Transverse colon (tissue), 4 donors: ENCODE data around the gene MGLL. TPM values are rescaled to one million over a fixed set of nuclear protein-coding genes. Genes with fewer than 3 reads are reported as not detected.

ENCODE experiments used
- DNase-seq: peaks from one replicate; pipeline ENCODE4 v3.0.0-alpha.2; 2019
- H3K27ac ChIP-seq, 4 donors: fragments of 200-600 bp; sonication (generic); 2 replicates each; pipeline ENCODE4 v1.5.1; 2016 to 2018; ENCODE audit warnings: inconsistent platforms in 4 of 4
- H3K27me3 ChIP-seq: fragments of 200-600 bp; sonication (generic); 2 replicates; pipeline ENCODE4 v1.5.1; 2017; ENCODE audit warnings: inconsistent platforms
- H3K36me3 ChIP-seq, 4 donors: fragments of 200-600 bp; sonication (generic); 2 replicates each; pipeline ENCODE4 v1.5.1; 2017 to 2019; ENCODE audit warnings: inconsistent platforms in 4 of 4
- H3K4me1 ChIP-seq, 4 donors: fragments of 200-600 bp; sonication (generic); 2 replicates each; pipeline ENCODE4 v1.5.1; 2017 to 2020; ENCODE audit warnings: inconsistent platforms in 4 of 4
- H3K4me3 ChIP-seq, 4 donors: fragments of 200-600 bp; sonication (generic); 1 replicate in 1 of 4; 2 replicates in 3 of 4; pipeline versions ENCODE4 v1.5.1 to v1.6.1; 2017 to 2019; ENCODE audit warnings: inconsistent platforms in 4 of 4
- H3K9me3 ChIP-seq, 2 donors: fragments of 200-600 bp; sonication (generic); 2 replicates each; pipeline ENCODE4 v1.5.1; 2017 to 2019; ENCODE audit warnings: inconsistent platforms in 2 of 2
- EP300 ChIP-seq: sonication (generic); formaldehyde crosslinking; IDR thresholded peaks from one replicate; pipeline ENCODE4 v1.6.1; 2017; ENCODE audit warnings: antibody characterized with exemption, low read depth
- POLR2A ChIP-seq: fragments of 450-650 bp; IDR thresholded peaks from one replicate; pipeline ENCODE4 v1.6.1; 2016; ENCODE audit warnings: antibody characterized with exemption, mild to moderate bottlenecking, moderate library complexity
- POLR2AphosphoS5 ChIP-seq, 3 donors: sonication (generic); formaldehyde crosslinking; IDR thresholded peaks; one replicate each; pipeline ENCODE4 v1.6.1; 2016; ENCODE audit warnings: antibody characterized with exemption in 3 of 3
- WGBS, 2 donors: methylation state at CpG; one replicate each; pipeline ENCODE4 v1.1.5; 2018; ENCODE audit warnings: low coverage in 1 of 2; 5-methylcytosine and 5-hydroxymethylcytosine counted together
- in situ Hi-C, 4 donors: fragments of 200-750 bp; cut with MboI; loops; one replicate each; pipeline versions ENCODE4 v1.15.0 to v1.15.1; 2017; ENCODE audit warnings: low sequenced_read_pairs in 3 of 4, low pct_ligation_motif_present in 1 of 4, low pct_unique_long_range_greater_than_20kb in 1 of 4
- intact Hi-C: fragments of 100-400 bp; cut with DNase I; formaldehyde crosslinking; loops from one replicate; pipeline ENCODE4 v1.15.1; 2023; ENCODE audit warnings: low total_unique reads
- total RNA-seq, 4 donors: library from RNA; depleted of rRNA; stranded (reverse); fragments of >200 nt; gene quantifications; one replicate each; pipeline ENCODE4 v1.1.0, GENCODE V29; 2016
- TF ChIP-seq, protein P1 (sequence below), 5 experiments: fragments of 200-600 bp in 3 of 5; fragments of 450-650 bp in 2 of 5; sonication (generic) in 3 of 5; IDR thresholded peaks; 1 replicate in 2 of 5; 2 replicates in 3 of 5; pipeline ENCODE4 v1.5.1; 2016 to 2017; ENCODE audit warnings: antibody characterized with exemption in 5 of 5, inconsistent platforms in 3 of 5, mild to moderate bottlenecking in 2 of 5, moderate library complexity in 1 of 5

Gene MGLL
- total RNA-seq, 4 donors from 2014 or later: 150 to 329 (median 294) TPM

DNA sequence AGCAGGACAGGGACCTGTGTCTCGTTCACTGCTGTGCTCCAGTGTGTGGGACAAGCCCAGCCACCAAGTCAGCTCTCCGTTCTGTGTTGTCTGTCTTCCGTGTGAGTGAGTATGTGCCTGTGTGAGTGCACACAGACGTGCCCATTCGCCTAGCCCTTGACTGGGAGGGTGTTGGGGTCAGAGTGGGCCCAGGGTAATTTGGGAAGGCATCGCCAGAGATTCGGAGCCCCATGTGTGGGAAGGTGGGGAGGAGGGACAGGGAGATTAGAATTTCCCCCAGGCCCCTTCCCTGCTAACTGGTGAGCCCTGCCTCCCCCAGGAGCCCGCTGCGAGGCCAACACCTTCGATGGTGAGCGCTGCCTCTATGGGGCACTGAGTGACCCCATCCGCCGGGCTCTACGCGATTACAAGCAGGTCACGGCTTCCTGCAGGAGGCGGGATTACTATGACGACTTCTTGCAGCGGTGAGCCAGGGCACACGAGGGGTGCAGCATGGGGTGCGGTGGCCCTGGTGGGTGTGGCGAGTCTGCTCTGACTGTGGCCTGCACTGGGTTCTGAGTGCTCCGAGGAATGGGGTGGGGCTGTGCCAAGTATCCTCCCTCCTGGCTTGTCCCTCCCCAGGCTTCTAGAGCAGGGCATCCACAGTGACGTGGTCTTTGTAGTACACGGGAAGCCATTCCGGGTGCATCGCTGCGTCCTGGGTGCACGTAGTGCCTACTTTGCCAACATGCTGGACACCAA is 146.5 kb downstream of the MGLL start:
- TF ChIP-seq, protein P1, sequence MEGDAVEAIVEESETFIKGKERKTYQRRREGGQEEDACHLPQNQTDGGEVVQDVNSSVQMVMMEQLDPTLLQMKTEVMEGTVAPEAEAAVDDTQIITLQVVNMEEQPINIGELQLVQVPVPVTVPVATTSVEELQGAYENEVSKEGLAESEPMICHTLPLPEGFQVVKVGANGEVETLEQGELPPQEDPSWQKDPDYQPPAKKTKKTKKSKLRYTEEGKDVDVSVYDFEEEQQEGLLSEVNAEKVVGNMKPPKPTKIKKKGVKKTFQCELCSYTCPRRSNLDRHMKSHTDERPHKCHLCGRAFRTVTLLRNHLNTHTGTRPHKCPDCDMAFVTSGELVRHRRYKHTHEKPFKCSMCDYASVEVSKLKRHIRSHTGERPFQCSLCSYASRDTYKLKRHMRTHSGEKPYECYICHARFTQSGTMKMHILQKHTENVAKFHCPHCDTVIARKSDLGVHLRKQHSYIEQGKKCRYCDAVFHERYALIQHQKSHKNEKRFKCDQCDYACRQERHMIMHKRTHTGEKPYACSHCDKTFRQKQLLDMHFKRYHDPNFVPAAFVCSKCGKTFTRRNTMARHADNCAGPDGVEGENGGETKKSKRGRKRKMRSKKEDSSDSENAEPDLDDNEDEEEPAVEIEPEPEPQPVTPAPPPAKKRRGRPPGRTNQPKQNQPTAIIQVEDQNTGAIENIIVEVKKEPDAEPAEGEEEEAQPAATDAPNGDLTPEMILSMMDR (IDR thresholded peaks at IDR 0.05): no peak
- TF ChIP-seq POLR2A (no peak), EP300 (no peak), POLR2AphosphoS5 (IDR thresholded peaks at IDR 0.05) (no peak)
- Histone ChIP-seq H3K27me3 (no peaks in the 10 kb centered on the region), H3K9me3 (no peaks in the 10 kb centered on the region), H3K27ac (no peak overlapping the region), H3K4me3 (no peak overlapping the region), H3K36me3 (no peaks in the 10 kb centered on the region), H3K4me1 (peaks cover 8 to 29% (median 23%) of the 10 kb centered on the region in 4 donors)
- WGBS, 2 donors: 89% methylated on average over 28 of the region's 29 CpGs; no CpG with 5 or more reads in 1 of the 2 donors
- in situ Hi-C loops (loop anchor here in 1 of 4 donors (25.0 kb wide), 1 partner anchor 161 kb away; no protein-coding TSS in a partner anchor), intact Hi-C loops (no loop called here)
- no peak for DNase-seq

DNA sequence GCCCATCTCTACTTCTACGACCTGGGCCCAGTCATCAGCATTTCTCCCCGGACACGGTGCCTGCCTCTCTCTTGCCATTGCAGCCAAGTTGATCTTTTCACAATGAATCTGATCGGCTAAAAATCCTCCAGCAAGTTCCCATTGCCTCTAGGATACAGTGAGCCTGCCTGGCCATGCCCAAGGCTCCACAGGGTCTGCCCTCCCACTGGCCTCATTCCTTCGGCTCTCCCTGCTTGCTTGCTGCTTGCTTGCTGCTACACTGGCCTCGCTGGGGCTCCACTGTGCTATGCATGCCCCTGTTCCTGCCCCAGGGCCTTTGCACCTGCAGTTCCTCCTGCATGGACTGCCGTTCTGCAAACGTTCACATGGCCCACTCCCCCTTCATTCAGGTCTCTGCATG is 147.5 kb downstream of the MGLL start:
- WGBS, 2 donors: 92 to 93% methylated on average over 6 to 8 of the region's 8 CpGs
- intact Hi-C loops (no loop called here), in situ Hi-C loops (loop anchor here in 3 of 4 donors (25.0 kb wide), 2 partner anchors 163 to 288 kb away; no protein-coding TSS in a partner anchor)
- TF ChIP-seq POLR2AphosphoS5 (IDR thresholded peaks at IDR 0.05): no peak
- TF ChIP-seq, protein P1 (IDR thresholded peaks at IDR 0.05): no peak
- no peak for TF ChIP-seq EP300
- no peak for TF ChIP-seq POLR2A
- H3K36me3 ChIP-seq: no peaks in the 10 kb centered on the region
- H3K27me3 ChIP-seq: no peaks in the 10 kb centered on the region
- H3K4me3 ChIP-seq: no peak overlapping the region
- H3K4me1 ChIP-seq: peaks cover 8 to 29% (median 23%) of the 10 kb centered on the region in 4 donors
- no peak for DNase-seq
- H3K9me3 ChIP-seq: no peaks in the 10 kb centered on the region
- H3K27ac ChIP-seq: no peak overlapping the region

DNA sequence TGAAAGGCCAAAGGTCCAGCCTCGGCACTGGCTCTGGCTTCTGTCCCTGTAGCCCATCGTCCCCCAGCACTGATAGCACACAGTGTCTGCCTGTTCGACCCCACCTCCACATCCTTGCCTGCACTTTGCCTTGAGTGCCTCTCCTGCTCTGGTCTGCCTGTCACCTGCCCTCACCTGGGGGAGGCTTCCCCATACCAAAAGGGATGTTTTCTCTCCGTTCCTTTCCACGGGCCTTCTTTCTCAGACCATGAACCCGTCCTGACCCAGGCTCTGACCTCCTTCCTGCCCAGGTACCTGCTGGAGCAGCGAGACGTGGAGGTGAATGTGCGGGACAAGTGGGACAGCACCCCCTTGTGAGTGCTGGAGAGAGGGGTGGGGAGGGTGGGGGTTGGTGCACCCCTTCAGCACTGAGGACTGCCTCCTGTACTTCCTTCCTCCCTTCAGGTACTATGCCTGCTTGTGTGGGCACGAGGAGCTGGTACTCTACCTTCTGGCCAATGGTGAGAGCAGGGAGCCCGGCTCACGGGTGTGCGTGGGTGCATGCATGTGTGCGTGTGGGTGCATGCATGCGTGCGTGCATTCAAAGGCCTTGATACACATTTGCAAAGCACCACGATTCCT is 148.1 kb downstream of the MGLL start:
- TF ChIP-seq, protein P1 (IDR thresholded peaks at IDR 0.05): no peak
- TF ChIP-seq EP300 (no peak), POLR2A (no peak), POLR2AphosphoS5 (IDR thresholded peaks at IDR 0.05) (no peak)
- peak overlapping the region in 1 of 4 donors; percentile 98 for H3K27ac ChIP-seq

More for the DNA sequence above, 148.1 kb downstream of the MGLL start:
- in situ Hi-C loops (loop anchor here in 2 of 4 donors (25.0 kb wide), 2 partner anchors 163 to 288 kb away; no protein-coding TSS in a partner anchor), intact Hi-C loops (no loop called here)
- DNase-seq: no peak
- Histone ChIP-seq H3K9me3 (no peaks in the 10 kb centered on the region), H3K4me3 (peak overlapping the region in 2 of 4 donors; percentile 96 to 98), H3K4me1 (peaks cover 8 to 29% (median 23%) of the 10 kb centered on the region in 4 donors), H3K27me3 (no peaks in the 10 kb centered on the region), H3K36me3 (no peaks in the 10 kb centered on the region)
- WGBS, 2 donors: 82 to 100% methylated on average over 1 to 17 of the region's 17 CpGs
